B cell (primary cell): ENCODE data around the gene ERBB4.

Source experiments
- EZH2 ChIP-seq: IDR thresholded peaks from 2 replicates; pipeline ENCODE4 v1.6.1; 2012; ENCODE audit warnings: borderline replicate concordance, low read depth, mild to moderate bottlenecking, moderate library complexity, low read length; ENCODE audit not compliant: insufficient read depth, poor library complexity, severe bottlenecking
- TF ChIP-seq, protein P1 (sequence below): fragments of 200-600 bp; IDR thresholded peaks from one replicate; pipeline ENCODE4 v1.8.0; 2022; ENCODE audit warnings: antibody characterized with exemption, mild to moderate bottlenecking

DNA sequence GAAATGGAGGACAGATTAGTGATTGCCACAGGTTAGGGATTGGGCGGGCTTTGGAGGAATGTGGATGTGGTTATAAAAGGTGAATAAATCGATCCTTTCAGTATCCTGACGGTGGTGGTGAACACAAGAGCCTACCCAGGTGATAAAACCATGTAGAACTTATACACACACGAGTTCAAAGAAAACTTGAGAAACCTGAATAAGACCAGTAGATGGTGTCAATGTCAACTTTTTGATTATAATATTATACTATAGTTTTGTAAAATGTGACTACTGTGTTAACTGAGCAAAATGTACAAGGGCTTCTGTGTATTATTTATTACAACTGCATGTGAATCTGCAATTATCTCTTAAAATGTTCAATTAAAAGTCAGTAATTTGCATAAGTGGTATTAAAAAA, 136.3 kb downstream of the ERBB4 start:
- TF ChIP-seq, protein P1, sequence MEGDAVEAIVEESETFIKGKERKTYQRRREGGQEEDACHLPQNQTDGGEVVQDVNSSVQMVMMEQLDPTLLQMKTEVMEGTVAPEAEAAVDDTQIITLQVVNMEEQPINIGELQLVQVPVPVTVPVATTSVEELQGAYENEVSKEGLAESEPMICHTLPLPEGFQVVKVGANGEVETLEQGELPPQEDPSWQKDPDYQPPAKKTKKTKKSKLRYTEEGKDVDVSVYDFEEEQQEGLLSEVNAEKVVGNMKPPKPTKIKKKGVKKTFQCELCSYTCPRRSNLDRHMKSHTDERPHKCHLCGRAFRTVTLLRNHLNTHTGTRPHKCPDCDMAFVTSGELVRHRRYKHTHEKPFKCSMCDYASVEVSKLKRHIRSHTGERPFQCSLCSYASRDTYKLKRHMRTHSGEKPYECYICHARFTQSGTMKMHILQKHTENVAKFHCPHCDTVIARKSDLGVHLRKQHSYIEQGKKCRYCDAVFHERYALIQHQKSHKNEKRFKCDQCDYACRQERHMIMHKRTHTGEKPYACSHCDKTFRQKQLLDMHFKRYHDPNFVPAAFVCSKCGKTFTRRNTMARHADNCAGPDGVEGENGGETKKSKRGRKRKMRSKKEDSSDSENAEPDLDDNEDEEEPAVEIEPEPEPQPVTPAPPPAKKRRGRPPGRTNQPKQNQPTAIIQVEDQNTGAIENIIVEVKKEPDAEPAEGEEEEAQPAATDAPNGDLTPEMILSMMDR = no peak
- no peak for TF ChIP-seq EZH2
